LNCAP (cell line): ENCODE data around the gene DNAJC15.
A peak's percentile ranks its signal among the peaks of the same experiment; 100 is the strongest.

ENCODE experiments used
- TF ChIP-seq, protein P1 (sequence below): fragments of 450-650 bp; IDR thresholded peaks from 2 replicates; pipeline ENCODE4 v1.5.1; 2017; ENCODE audit warnings: mild to moderate bottlenecking

DNAJC15 gene

DNA sequence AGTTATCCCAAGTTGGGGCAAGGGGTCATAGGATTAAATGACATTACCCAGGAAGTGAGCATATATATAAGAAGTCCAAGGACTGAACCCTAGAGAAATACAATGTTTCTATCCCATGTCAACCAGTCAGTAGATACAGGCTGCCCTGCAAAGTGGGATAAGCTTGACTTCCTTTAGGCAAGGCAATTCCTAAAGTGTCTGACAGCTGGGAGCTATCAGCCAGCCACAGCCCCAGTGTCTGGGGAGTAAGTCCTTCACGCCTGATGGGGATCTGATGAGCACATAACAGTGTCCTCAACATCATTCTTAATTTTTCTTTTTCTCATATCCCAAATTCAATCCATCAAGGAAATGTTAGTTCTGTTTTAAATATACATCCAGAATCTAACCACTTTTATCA, 54.1 kb downstream of the DNAJC15 start:
- TF ChIP-seq, protein P1, sequence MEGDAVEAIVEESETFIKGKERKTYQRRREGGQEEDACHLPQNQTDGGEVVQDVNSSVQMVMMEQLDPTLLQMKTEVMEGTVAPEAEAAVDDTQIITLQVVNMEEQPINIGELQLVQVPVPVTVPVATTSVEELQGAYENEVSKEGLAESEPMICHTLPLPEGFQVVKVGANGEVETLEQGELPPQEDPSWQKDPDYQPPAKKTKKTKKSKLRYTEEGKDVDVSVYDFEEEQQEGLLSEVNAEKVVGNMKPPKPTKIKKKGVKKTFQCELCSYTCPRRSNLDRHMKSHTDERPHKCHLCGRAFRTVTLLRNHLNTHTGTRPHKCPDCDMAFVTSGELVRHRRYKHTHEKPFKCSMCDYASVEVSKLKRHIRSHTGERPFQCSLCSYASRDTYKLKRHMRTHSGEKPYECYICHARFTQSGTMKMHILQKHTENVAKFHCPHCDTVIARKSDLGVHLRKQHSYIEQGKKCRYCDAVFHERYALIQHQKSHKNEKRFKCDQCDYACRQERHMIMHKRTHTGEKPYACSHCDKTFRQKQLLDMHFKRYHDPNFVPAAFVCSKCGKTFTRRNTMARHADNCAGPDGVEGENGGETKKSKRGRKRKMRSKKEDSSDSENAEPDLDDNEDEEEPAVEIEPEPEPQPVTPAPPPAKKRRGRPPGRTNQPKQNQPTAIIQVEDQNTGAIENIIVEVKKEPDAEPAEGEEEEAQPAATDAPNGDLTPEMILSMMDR: no peak

DNA sequence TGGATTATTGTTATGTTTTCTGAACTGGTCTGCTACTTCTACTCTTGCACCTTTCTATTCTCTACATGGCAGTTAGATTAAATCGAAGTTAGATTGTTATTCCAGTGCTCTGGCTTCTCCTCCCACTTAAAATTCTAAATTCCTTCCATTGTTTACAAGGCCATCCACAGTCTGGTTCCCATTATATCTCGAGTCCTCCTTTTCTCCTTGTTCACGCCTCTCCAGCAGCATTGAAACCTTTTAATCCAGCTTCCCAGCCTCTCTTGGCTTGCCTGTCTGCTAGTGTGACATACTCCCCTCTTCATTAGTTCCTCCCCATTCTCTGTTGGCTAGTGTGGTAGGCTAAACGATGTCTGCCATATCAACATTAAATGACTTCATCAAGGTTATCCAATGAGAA, 54.5 kb downstream of the DNAJC15 start:
- TF ChIP-seq, protein P1: no peak

GRCh38 chr13:43078399-43078798, 55.0 kb downstream of the DNAJC15 start:
- TF ChIP-seq, protein P1: no peak

GRCh38 chr13:43079392-43079931, 56.1 kb downstream of the DNAJC15 start:
- TF ChIP-seq, protein P1: no peak

GRCh38 chr13:43080199-43080598, 56.8 kb downstream of the DNAJC15 start:
- TF ChIP-seq, protein P1: no peak

- TF ChIP-seq, protein P1: no peak
Measured at GRCh38 chr13:43081866-43082265, 58.5 kb downstream of the DNAJC15 start.

GRCh38 chr13:43083750-43084149, 60.4 kb downstream of the DNAJC15 start:
- TF ChIP-seq, protein P1: no peak

DNA sequence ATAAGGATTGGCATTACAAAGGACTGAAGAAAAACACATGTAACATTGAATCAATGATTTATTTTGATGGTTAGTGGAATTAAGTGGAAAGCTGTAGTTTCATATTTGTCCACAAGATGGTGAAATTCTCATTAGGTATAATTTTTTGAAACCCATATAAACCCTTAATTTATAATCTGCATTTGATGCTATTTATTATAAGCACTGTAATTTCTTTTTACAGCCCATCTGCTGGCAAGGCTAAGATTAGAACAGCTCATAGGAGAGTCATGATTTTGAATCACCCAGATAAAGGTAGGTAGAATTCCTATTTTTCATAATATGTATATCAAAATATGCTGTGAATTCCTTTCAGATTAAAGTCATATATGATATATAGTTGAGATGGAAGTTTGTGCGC, 62.2 kb downstream of the DNAJC15 start:
- TF ChIP-seq, protein P1: peak; percentile 62
